Caco-2 (cell line): ENCODE results near the gene RFX2. TPM values are rescaled to one million over a fixed set of nuclear protein-coding genes. Genes with fewer than 3 reads are reported as not detected.

Experiments
- BruUV-seq: library from RNA; stranded (reverse); fragments of 400-500 nt; replicated peaks from 2 replicates; lab custom pipeline; 2021; lab: Mats Ljungman, UMichigan
- CTCF ChIA-PET: fragments of 300-600 bp; sonication (Branson Sonifier 250); formaldehyde crosslinking; loops from one replicate; lab custom pipeline; 2022; ENCODE audit warnings: antibody characterized with exemption; lab: Charles Lee
- POLR2A ChIA-PET: fragments of 300-600 bp; sonication (Branson Sonifier 250); formaldehyde crosslinking; loops from one replicate; lab custom pipeline; 2022; ENCODE audit warnings: antibody characterized with exemption; lab: Charles Lee
- DNase-seq, 2 experiments: peaks; one replicate each; pipeline versions ENCODE4 v3.0.0 to v3.0.0-alpha.2; 2020 to 2022
- H3K27me3 ChIP-seq: replicated peaks from 2 replicates; pipeline ENCODE4 v1.6.0; 2011; ENCODE audit warnings: low read length; ENCODE audit not compliant: control insufficient read depth, insufficient read depth
- H3K36me3 ChIP-seq: 2 replicates; pipeline ENCODE4 v1.5.1; 2011; ENCODE audit warnings: low read length; ENCODE audit not compliant: control insufficient read depth, insufficient read depth
- H3K4me1 ChIP-seq: fragments of 250-450 bp; sonication (Bioruptor Pico); 2 replicates; pipeline ENCODE4 v1.5.1; 2020; ENCODE audit warnings: mild to moderate bottlenecking
- H3K4me3 ChIP-seq: 2 replicates; pipeline ENCODE4 v1.5.1; 2011; ENCODE audit warnings: low read depth, mild to moderate bottlenecking, control low read depth, low read length
- H3K9me3 ChIP-seq: fragments of 250-450 bp; sonication (Bioruptor Pico); 2 replicates; pipeline ENCODE4 v1.5.1; 2020; ENCODE audit warnings: mild to moderate bottlenecking, moderate library complexity
- H3K27ac Mint-ChIP-seq: one replicate; pipeline ENCODE4 v1.8.0; 2022; ENCODE audit warnings: mixed read lengths; ENCODE audit not compliant: unreplicated experiment
- H3K27me3 Mint-ChIP-seq: one replicate; pipeline ENCODE4 v1.8.0; 2022; ENCODE audit warnings: mixed read lengths; ENCODE audit not compliant: insufficient read depth, unreplicated experiment
- H3K36me3 Mint-ChIP-seq: one replicate; pipeline ENCODE4 v1.8.0; 2022; ENCODE audit warnings: mild to moderate bottlenecking, mixed read lengths; ENCODE audit not compliant: insufficient read depth, unreplicated experiment
- H3K4me1 Mint-ChIP-seq: one replicate; pipeline ENCODE4 v1.8.0; 2022; ENCODE audit warnings: low read depth, mixed read lengths; ENCODE audit not compliant: unreplicated experiment
- H3K4me3 Mint-ChIP-seq: one replicate; pipeline ENCODE4 v1.8.0; 2022; ENCODE audit warnings: mild to moderate bottlenecking, moderate library complexity, mixed read lengths; ENCODE audit not compliant: unreplicated experiment
- H3K9me3 Mint-ChIP-seq: one replicate; pipeline ENCODE4 v1.8.0; 2022; ENCODE audit warnings: mixed read lengths; ENCODE audit not compliant: unreplicated experiment
- CTCF ChIP-seq, 2 experiments: fragments of 200-600 bp in 1 of 2; IDR thresholded peaks; 1 replicate in 1 of 2; 2 replicates in 1 of 2; pipeline versions ENCODE4 v1.5.1 to v1.8.0; 2011 to 2022; ENCODE audit warnings: antibody characterized with exemption in 1 of 2, control low read depth in 1 of 2, inconsistent platforms in 1 of 2, low read depth in 1 of 2, low read length in 1 of 2, mild to moderate bottlenecking in 1 of 2, moderate library complexity in 1 of 2; ENCODE audit not compliant: insufficient read depth in 1 of 2, severe bottlenecking in 1 of 2, unreplicated experiment in 1 of 2
- intact Hi-C: fragments of 100-400 bp; cut with micrococcal nuclease; formaldehyde crosslinking; loops from one replicate; pipeline ENCODE4 v1.10.0; 2022; ENCODE audit not compliant: unreplicated experiment
- total RNA-seq: library from RNA; stranded (reverse); gene quantifications from 2 replicates; pipeline ENCODE4 v1.2.3, GENCODE V29; 2022

The RFX2 gene
- total RNA-seq, 1 experiment from 2014 or later = 9.3 TPM

DNA sequence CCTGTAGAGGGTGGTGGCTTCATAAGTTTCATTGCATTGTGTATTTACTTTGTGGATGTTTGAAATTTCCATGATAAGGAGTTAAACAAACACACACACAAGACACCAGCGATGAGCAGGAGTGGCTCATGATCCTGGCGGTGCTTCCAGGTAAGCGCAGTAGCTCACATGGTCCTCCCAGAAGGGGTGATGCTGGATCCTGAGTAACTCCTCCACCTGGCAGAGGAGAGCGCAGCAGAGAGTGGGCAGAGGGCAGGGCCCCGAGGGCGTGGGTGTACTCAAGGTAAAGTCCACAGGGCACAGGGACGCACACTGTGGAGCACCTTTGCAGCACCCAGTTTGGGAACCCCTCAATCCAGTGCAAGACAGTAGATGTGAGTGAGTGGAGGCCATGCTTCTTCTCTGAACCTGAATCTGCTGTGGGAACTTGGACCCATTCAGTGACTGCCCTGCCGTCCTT lies 54.0 kb downstream of the RFX2 start:
- no peaks in the 10 kb centered on the region for H3K36me3 ChIP-seq
- BruUV-seq = no TSS peak
- peak; percentile 70 to 72 for DNase-seq
- ChIA-PET CTCF (interaction anchor here (0.5 to 2.4 kb wide), 5 partner anchors 19 to 70 kb away, joined by 3 to 22 read pairs (median 3); no protein-coding TSS in a partner anchor), POLR2A (interaction anchor here (0.7 kb wide), 1 partner anchor 78 kb away, joined by 7 read pairs; the partner anchor contains the start of gene RANBP3)
- Mint-ChIP-seq H3K27me3 (no peaks in the 10 kb centered on the region), H3K36me3 (no peaks in the 10 kb centered on the region), H3K4me1 (peaks cover 30% of the 10 kb centered on the region), H3K4me3 (peak overlapping the region; percentile 31), H3K27ac (peak overlapping the region; percentile 80), H3K9me3 (no peaks in the 10 kb centered on the region)
- peaks cover 33% of the 10 kb centered on the region for H3K4me1 ChIP-seq
- no peaks in the 10 kb centered on the region for H3K27me3 ChIP-seq
- intact Hi-C loops = loop anchor here (1.0 to 5.0 kb wide), 4 partner anchors 11 to 69 kb away; partner anchors contain the start of gene RFX2
- no peak for TF ChIP-seq CTCF (IDR thresholded peaks at IDR 0.05; ENCODE audit: insufficient read depth in 1 of 2, low read depth in 1 of 2, low read length in 1 of 2, severe bottlenecking in 1 of 2, unreplicated experiment in 1 of 2)
- peaks cover 9% of the 10 kb centered on the region; the same call in 1 of the 2 replicates for H3K9me3 ChIP-seq
- no peak overlapping the region for H3K4me3 ChIP-seq

- no peak overlapping the region for H3K27ac Mint-ChIP-seq
Measured at GRCh38 chr19:6055013-6055795, 55.1 kb downstream of the RFX2 start.

More at GRCh38 chr19:6055013-6055795, 55.1 kb downstream of the RFX2 start:
- CTCF ChIA-PET = interaction anchor here (1.3 to 2.4 kb wide), 3 partner anchors 38 to 71 kb away, joined by 3 to 22 read pairs (median 10); no protein-coding TSS in a partner anchor
- no TSS peak for BruUV-seq
- Histone ChIP-seq H3K4me1 (peaks cover 33% of the 10 kb centered on the region), H3K27me3 (no peaks in the 10 kb centered on the region), H3K9me3 (peaks cover 9% of the 10 kb centered on the region; the same call in 1 of the 2 replicates), H3K36me3 (no peaks in the 10 kb centered on the region), H3K4me3 (no peak overlapping the region)
- POLR2A ChIA-PET = interaction anchor here (0.6 kb wide), 1 partner anchor 606 kb away, joined by 4 read pairs; no protein-coding TSS in a partner anchor
- no peak for TF ChIP-seq CTCF (IDR thresholded peaks at IDR 0.05; ENCODE audit: insufficient read depth in 1 of 2, low read depth in 1 of 2, low read length in 1 of 2, severe bottlenecking in 1 of 2, unreplicated experiment in 1 of 2)
- Mint-ChIP-seq H3K4me1 (peaks cover 19% of the 10 kb centered on the region), H3K27me3 (no peaks in the 10 kb centered on the region), H3K36me3 (peaks cover 1% of the 10 kb centered on the region), H3K9me3 (no peaks in the 10 kb centered on the region), H3K4me3 (no peak overlapping the region)
- intact Hi-C loops = loop anchor here (5.0 kb wide), 1 partner anchor 57 kb away; the partner anchor contains the start of gene RFX2
- DNase-seq = no peak
